HEK293 (cell line): ENCODE measurements around the gene DISC1.

Experiments
- BCL11A ChIP-seq: fragments of 450-650 bp; formaldehyde crosslinking; IDR thresholded peaks from 2 replicates; pipeline ENCODE4 v1.5.1; 2016; ENCODE audit warnings: low read depth, missing biosample characterization, missing genetic modification characterization
- SETDB1 ChIP-seq: IDR thresholded peaks from one replicate; pipeline ENCODE4 v1.6.1; 2017; ENCODE audit warnings: mild to moderate bottlenecking, low read length, moderate library complexity, mixed read lengths; ENCODE audit not compliant: insufficient read length
- ZBTB21 ChIP-seq: fragments of 450-650 bp; formaldehyde crosslinking; IDR thresholded peaks from 2 replicates; pipeline ENCODE4 v1.5.1; 2017; ENCODE audit warnings: missing biosample characterization, missing genetic modification characterization
- ZSCAN30 ChIP-seq: fragments of 450-650 bp; IDR thresholded peaks from 2 replicates; pipeline ENCODE4 v1.5.1; 2018; ENCODE audit warnings: missing biosample characterization, mild to moderate bottlenecking, missing genetic modification characterization, moderate library complexity
- TF ChIP-seq, protein P1 (sequence below): fragments of 450-650 bp; formaldehyde crosslinking; IDR thresholded peaks from 2 replicates; pipeline ENCODE4 v1.5.1; 2016; ENCODE audit warnings: missing biosample characterization, missing genetic modification characterization, low read depth
- TF ChIP-seq, protein P2 (sequence below): fragments of 450-650 bp; formaldehyde crosslinking; IDR thresholded peaks from 2 replicates; pipeline ENCODE4 v1.5.1; 2016; ENCODE audit warnings: missing biosample characterization, missing genetic modification characterization
- TF ChIP-seq, protein P3 (sequence below): fragments of 450-650 bp; formaldehyde crosslinking; IDR thresholded peaks from 2 replicates; pipeline ENCODE4 v1.5.1; 2016; ENCODE audit warnings: missing biosample characterization, missing genetic modification characterization

DNA sequence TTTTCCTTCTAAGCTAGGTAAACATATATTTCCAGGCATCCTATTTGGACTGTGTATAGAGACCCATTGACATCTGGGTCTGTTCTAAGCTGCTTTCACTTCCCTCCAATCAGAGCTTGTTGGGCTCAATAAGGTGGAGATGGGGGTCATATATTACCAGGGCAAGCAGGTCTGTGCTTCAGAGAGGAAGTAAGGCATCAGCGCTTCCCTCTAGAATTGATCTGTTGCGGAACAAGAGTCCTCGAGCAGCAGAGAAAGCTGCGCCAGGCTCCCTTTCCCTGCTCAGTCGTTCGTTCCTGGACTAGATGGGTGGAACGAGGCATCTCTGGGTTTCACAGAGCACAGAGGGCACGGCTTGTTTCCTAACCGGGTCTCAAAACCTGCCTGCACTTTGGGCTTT, 63.5 kb downstream of the DISC1 start:
- no peak for TF ChIP-seq ZSCAN30 (tag by site-specific recombination)
- no peak for TF ChIP-seq BCL11A
- no peak for TF ChIP-seq SETDB1
- TF ChIP-seq, protein P1, sequence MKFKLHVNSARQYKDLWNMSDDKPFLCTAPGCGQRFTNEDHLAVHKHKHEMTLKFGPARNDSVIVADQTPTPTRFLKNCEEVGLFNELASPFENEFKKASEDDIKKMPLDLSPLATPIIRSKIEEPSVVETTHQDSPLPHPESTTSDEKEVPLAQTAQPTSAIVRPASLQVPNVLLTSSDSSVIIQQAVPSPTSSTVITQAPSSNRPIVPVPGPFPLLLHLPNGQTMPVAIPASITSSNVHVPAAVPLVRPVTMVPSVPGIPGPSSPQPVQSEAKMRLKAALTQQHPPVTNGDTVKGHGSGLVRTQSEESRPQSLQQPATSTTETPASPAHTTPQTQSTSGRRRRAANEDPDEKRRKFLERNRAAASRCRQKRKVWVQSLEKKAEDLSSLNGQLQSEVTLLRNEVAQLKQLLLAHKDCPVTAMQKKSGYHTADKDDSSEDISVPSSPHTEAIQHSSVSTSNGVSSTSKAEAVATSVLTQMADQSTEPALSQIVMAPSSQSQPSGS (tag by site-specific recombination): no peak
- TF ChIP-seq, protein P2, sequence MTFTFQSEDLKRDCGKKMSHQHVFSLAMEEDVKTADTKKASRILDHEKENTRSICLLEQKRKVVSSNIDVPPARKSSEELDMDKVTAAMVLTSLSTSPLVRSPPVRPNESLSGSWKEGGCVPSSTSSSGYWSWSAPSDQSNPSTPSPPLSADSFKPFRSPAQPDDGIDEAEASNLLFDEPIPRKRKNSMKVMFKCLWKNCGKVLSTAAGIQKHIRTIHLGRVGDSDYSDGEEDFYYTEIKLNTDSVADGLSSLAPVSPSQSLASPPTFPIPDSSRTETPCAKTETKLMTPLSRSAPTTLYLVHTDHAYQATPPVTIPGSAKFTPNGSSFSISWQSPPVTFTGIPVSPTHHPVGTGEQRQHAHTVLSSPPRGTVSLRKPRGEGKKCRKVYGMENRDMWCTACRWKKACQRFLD: no peak
- TF ChIP-seq, protein P3, sequence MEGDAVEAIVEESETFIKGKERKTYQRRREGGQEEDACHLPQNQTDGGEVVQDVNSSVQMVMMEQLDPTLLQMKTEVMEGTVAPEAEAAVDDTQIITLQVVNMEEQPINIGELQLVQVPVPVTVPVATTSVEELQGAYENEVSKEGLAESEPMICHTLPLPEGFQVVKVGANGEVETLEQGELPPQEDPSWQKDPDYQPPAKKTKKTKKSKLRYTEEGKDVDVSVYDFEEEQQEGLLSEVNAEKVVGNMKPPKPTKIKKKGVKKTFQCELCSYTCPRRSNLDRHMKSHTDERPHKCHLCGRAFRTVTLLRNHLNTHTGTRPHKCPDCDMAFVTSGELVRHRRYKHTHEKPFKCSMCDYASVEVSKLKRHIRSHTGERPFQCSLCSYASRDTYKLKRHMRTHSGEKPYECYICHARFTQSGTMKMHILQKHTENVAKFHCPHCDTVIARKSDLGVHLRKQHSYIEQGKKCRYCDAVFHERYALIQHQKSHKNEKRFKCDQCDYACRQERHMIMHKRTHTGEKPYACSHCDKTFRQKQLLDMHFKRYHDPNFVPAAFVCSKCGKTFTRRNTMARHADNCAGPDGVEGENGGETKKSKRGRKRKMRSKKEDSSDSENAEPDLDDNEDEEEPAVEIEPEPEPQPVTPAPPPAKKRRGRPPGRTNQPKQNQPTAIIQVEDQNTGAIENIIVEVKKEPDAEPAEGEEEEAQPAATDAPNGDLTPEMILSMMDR (tag by site-specific recombination): no peak
- TF ChIP-seq ZBTB21 (tag by site-specific recombination): no peak
